OCI-LY3 (cell line): Measurements from ENCODE around the gene ORC3.

Experiments used
- H2AFZ ChIP-seq: fragments of 200-600, 300-600 bp; shearing (Covaris generic); 2 replicates; pipeline ENCODE4 v1.6.0; 2014; ENCODE audit warnings: antibody characterized with exemption, low read depth, low read length
- H3K27ac ChIP-seq: fragments of 200-600, 300-600 bp; sonication (generic); 2 replicates; pipeline ENCODE4 v1.5.1; 2014; ENCODE audit warnings: mild to moderate bottlenecking, low read length, moderate library complexity, mixed read lengths
- H3K27me3 ChIP-seq: fragments of 200-600, 300-600 bp; sonication (generic); 2 replicates; pipeline ENCODE4 v1.6.1; 2014; ENCODE audit warnings: low read depth, low read length, mixed read lengths
- H3K36me3 ChIP-seq: fragments of 200-600, 300-600 bp; sonication (generic); replicated peaks from 2 replicates; pipeline ENCODE3; 2014; ENCODE audit warnings: low read depth, low read length, mixed read lengths
- H3K4me1 ChIP-seq: fragments of 300-600, 200-600 bp; sonication (generic); 2 replicates; pipeline ENCODE4 v1.6.1; 2014; ENCODE audit warnings: low read length, mixed read lengths
- H3K4me2 ChIP-seq: fragments of 200-600, 300-600 bp; sonication (generic); 2 replicates; pipeline ENCODE4 v1.6.1; 2014; ENCODE audit warnings: low read length, mixed read lengths
- H3K4me3 ChIP-seq: fragments of 300-600, 200-600 bp; sonication (generic); 2 replicates; pipeline ENCODE4 v1.5.1; 2014; ENCODE audit warnings: antibody characterized with exemption, mild to moderate bottlenecking, low read length, moderate library complexity
- H3K79me2 ChIP-seq: fragments of 300-600, 200-600 bp; shearing (Covaris generic); 2 replicates; pipeline ENCODE4 v1.6.1; 2014; ENCODE audit warnings: mild to moderate bottlenecking, low read length, mixed read lengths
- H3K9ac ChIP-seq: fragments of 300-600, 200-600 bp; shearing (Covaris generic); 2 replicates; pipeline ENCODE4 v1.6.0; 2014; ENCODE audit warnings: mild to moderate bottlenecking, low read length, moderate library complexity
- H3K9me3 ChIP-seq: fragments of 200-600, 300-600 bp; shearing (Covaris generic); 2 replicates; pipeline ENCODE4 v1.6.1; 2014; ENCODE audit warnings: low read length, mixed read lengths; ENCODE audit not compliant: insufficient read depth
- H4K20me1 ChIP-seq: fragments of 200-600, 300-600 bp; sonication (generic); 2 replicates; pipeline ENCODE4 v1.6.1; 2016; ENCODE audit warnings: low read length, mixed read lengths; ENCODE audit not compliant: insufficient read depth
- EZH2phosphoT487 ChIP-seq: fragments of 200-600 bp; shearing (Covaris generic); IDR thresholded peaks from 2 replicates; pipeline ENCODE4 v1.6.1; 2018; ENCODE audit warnings: antibody characterized with exemption, mixed run types, low read depth
- TF ChIP-seq, protein P1 (sequence below): fragments of 200-600, 300-600 bp; sonication (generic); IDR thresholded peaks from 2 replicates; pipeline ENCODE4 v1.5.1; 2014; ENCODE audit warnings: antibody characterized with exemption, low read length, low read depth

The ORC3 gene

DNA sequence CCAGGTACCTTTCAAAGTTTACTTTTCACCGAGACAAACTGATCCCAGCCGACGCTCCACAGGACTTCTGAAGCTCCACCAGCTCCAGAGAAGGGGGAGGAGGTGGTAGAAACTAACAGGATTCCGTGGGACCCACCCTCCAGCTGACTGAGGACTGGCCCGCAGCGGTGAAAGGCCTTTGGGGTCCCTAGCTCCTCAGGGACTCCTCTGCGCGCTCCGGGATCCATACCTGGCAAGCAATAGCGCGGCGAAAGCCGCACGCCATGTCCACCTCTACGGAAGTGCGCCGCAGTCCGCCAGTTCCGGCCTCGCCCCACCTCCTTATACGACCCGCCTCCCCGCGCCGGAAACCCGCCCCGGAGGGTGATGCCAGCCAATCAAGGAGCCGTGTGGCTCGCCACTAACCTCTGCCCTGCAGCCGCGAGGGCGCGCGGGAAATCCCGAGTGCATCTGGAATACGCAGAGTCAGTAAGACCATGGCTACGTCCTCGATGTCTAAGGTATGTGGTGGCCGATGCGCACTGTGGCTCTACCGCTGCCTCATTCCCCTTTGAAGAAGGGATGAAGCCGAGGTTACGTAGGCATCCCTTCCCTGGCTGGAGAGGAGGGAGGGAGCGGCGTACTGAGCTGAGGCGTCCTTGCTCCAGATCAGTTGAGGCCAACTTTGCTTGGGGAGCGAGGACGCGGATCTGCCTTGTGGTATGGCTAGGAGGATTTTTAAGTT lies at the start of gene ORC3, which contains the start of gene RARS2:
ORC3 (plus strand) TSS at position 443 of the 724 bp plus-strand sequence; CDS start at position 477, 34 bp downstream.
RARS2 (minus strand) TSS at position 295 of the 724 bp plus-strand sequence; CDS start at position 265, 30 bp downstream.
- peak within 1 kb of the TSS; percentile 91 for H3K4me2 ChIP-seq

DNA sequence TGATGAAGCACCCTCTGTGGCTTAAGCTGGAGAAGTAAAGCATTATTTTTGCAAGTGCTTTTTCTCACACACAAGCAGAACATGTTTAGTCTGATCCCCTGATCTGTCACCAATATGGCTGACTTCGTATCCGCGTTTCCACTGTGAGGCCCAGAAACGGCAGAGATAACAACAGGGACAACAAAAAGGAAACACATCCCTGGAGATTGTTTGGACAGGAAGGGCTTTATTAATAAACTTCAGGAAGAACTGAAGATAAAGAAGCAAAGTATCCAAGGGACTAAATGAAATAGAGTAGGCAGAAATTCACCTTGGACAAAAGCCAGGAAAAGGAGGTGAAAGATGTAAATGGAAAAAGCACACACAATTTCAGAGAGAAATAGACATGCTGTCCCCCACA lies 49.4 kb upstream of the ORC3 start:
- no peak for TF ChIP-seq EZH2phosphoT487
- Histone ChIP-seq H3K36me3 (peaks cover 17% of the 10 kb centered on the region), H3K4me2 (no peak overlapping the region), H3K9ac (no peak overlapping the region), H3K27me3 (no peaks in the 10 kb centered on the region), H3K79me2 (no peaks in the 10 kb centered on the region), H3K9me3 (no peaks in the 10 kb centered on the region), H2AFZ (no peak overlapping the region), H4K20me1 (no peaks in the 10 kb centered on the region), H3K4me3 (no peak overlapping the region), H3K27ac (no peak overlapping the region), H3K4me1 (peaks cover 7% of the 10 kb centered on the region)

More for the DNA sequence above, at the start of gene ORC3, which contains the start of gene RARS2:
- Histone ChIP-seq H3K27ac (peak within 1 kb of the TSS; percentile 48), H2AFZ (peak within 1 kb of the TSS; percentile 76), H3K4me1 (peaks cover 15% of the 10 kb centered on the region), H3K9ac (peak within 1 kb of the TSS; percentile 96), H3K9me3 (no peaks in the 10 kb centered on the region), H4K20me1 (no peaks in the 10 kb centered on the region), H3K4me3 (peak within 1 kb of the TSS; percentile 98), H3K79me2 (peaks cover 77% of the 10 kb centered on the region), H3K27me3 (no peaks in the 10 kb centered on the region), H3K36me3 (no peaks in the 10 kb centered on the region)
- TF ChIP-seq, protein P1, sequence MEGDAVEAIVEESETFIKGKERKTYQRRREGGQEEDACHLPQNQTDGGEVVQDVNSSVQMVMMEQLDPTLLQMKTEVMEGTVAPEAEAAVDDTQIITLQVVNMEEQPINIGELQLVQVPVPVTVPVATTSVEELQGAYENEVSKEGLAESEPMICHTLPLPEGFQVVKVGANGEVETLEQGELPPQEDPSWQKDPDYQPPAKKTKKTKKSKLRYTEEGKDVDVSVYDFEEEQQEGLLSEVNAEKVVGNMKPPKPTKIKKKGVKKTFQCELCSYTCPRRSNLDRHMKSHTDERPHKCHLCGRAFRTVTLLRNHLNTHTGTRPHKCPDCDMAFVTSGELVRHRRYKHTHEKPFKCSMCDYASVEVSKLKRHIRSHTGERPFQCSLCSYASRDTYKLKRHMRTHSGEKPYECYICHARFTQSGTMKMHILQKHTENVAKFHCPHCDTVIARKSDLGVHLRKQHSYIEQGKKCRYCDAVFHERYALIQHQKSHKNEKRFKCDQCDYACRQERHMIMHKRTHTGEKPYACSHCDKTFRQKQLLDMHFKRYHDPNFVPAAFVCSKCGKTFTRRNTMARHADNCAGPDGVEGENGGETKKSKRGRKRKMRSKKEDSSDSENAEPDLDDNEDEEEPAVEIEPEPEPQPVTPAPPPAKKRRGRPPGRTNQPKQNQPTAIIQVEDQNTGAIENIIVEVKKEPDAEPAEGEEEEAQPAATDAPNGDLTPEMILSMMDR = no peak
- TF ChIP-seq EZH2phosphoT487 = no peak

DNA sequence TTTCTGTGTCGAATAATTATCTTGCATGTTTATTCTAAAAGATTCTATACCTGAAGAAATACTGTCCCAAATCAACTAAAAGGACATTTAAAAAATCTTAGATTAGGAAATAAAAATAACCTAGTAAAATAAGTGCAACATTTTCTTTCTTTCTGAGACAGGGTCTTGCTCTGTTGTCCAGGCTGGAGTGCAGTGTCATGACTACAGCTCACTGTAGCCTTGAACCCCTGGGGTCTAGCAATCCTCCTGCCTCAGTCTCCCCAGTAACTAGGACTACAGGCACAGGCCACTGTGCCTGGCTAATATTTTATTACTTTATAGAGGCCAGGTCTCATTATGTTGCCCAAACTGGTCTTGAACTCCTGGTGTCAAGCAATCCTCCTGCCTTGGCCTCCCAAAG lies 48.9 kb upstream of the ORC3 start:
- H2AFZ ChIP-seq = no peak overlapping the region
- H3K79me2 ChIP-seq = no peaks in the 10 kb centered on the region
- H3K9me3 ChIP-seq = no peaks in the 10 kb centered on the region
- no peak overlapping the region for H3K4me2 ChIP-seq
- peaks cover 7% of the 10 kb centered on the region for H3K4me1 ChIP-seq
- no peak overlapping the region for H3K9ac ChIP-seq
- no peaks in the 10 kb centered on the region for H4K20me1 ChIP-seq
- H3K27me3 ChIP-seq = no peaks in the 10 kb centered on the region
- TF ChIP-seq, protein P1 = no peak
- H3K4me3 ChIP-seq = no peak overlapping the region
- H3K27ac ChIP-seq = no peak overlapping the region
- peaks cover 17% of the 10 kb centered on the region for H3K36me3 ChIP-seq

DNA sequence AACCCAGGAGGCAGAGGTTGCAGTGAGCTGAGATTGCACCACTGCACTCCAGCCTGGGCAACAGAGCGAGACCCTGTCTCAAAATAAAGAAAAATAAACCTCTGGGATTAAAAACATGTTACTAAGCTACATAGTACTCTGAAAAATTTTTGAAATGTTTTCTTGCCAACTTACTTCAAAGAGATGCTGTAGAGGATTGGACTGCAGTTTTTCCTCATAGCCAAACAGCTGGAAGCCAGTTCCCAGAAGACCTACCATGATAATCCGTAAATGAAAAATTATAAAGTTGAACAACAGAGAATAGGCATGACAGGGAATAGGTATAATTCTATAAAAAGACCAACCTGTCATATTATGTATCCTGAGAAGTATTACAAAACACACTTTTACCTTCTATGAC lies 48.2 kb upstream of the ORC3 start:
- Histone ChIP-seq H2AFZ (no peak overlapping the region), H3K4me2 (no peak overlapping the region), H4K20me1 (no peaks in the 10 kb centered on the region), H3K4me3 (no peak overlapping the region), H3K79me2 (no peaks in the 10 kb centered on the region), H3K9me3 (no peaks in the 10 kb centered on the region), H3K36me3 (peaks cover 17% of the 10 kb centered on the region), H3K9ac (no peak overlapping the region), H3K27ac (no peak overlapping the region), H3K27me3 (no peaks in the 10 kb centered on the region), H3K4me1 (peaks cover 5% of the 10 kb centered on the region)
- TF ChIP-seq EZH2phosphoT487 = no peak
